Activated CD8-positive, alpha-beta memory T cell treated with anti-CD3 and anti-CD28 coated beads, Interleukin-2, amount 50 U/mL, for 48 hours (primary cell): ENCODE results near the gene NEK5.

ENCODE experiments used
- DNase-seq: peaks from one replicate; pipeline ENCODE4 v3.0.0-alpha.2; 2020

Gene NEK5

GRCh38 chr13:52009946-52010345 is 118.9 kb downstream of the NEK5 start:
- no peak for DNase-seq

- DNase-seq = no peak
Measured at GRCh38 chr13:52006523-52007245, 122.2 kb downstream of the NEK5 start.

- DNase-seq = no peak
Measured at GRCh38 chr13:52005841-52006522, 122.9 kb downstream of the NEK5 start.

DNA sequence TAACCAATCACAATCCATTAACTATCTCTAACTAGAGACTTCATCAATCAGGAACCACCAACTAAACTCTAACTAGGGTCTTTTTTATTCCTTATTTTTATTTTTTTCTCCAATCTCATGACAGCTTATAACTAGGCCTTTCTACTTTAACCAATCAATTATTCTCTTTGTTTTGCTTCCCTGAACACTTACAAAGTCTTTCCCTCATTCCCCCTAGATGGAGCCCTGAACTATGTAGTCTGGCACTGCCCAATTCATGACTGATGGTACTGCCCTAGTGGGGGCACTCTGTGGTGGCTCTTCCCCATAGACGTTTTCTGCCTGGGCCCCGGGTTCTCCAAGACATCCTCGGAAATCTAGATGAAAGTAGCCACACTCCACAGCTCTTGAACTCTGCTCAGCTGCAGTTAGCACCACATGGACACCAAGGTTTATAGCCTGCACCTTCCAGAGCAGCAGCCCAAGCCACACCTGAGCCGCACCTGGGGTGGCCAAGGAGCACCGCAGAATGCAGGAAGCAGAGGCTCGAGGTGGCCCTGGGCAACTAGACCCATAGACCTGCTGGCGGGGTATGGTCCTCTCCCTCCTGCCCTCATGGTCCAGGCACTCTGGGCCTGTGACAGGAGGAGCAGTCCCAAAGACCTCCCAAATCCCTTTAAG is 124.2 kb downstream of the NEK5 start:
- no peak for DNase-seq

DNA sequence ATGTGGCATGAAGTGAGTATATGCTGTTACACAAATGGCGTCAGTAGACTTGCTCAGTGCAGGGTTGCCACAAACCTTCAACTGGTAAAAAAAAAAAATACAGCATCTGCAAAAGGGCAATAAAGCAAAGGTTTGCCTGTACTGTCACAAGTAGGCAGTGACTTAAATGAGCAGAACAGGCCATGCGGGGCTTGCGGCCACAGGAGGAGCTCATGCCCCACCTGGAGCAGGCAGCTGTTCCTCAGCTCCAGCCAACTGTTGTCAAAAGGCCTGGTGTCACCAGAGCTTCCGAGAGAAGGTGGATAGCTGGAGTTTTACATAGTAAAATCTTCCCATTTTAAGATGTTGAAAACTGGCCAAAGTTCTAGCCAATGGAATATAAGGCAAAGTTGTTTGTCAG is 125.3 kb downstream of the NEK5 start:
- DNase-seq = no peak

DNA sequence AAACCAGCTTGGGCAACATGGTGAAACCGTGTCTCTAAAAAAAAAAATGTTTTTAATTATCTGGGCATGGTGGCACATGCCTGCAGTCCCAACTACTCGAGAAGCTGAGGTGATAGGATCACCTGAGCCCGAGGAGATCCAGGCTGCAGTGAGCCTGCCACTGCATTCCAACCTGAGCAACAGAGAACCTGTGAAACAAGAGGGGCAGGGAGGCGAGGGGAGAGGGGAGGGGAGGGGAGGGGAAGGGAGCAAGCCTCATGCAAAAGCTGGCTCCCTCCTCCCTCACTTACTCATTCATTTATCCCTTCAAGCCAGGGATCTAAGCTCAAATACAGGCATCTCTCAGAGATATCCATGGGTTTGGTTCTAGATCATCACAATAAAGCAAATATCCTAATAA is 126.5 kb downstream of the NEK5 start:
- DNase-seq = no peak

DNA sequence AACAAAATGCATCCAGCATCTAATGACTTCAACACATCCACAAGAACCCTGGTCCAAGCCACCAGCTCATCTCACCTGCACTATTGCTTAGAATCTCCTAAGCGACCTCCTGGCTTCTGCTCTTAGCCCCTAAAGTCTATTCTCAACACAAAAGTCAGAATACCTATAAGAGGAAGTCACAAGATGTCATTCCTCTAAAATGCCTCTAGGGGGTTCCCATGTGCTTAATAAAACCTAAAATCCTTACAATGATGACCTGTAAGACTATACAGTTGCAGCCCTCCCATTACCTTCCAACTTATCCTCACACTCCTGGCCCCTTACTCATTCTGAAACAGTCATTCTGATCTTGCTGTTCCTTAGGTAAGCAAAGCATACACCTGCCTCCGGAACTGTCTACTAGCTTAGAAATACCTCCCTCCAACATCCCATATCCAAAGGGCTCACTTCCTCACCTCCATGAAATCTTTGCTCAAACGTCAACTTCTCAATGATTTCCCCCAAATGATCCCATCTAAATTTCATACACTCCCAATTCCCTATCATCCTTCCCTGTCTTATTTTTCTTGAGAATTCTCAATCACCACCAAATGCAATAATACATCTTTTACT is 127.6 kb downstream of the NEK5 start:
- DNase-seq = no peak

- DNase-seq = no peak
Measured at GRCh38 chr13:51999921-52000320, 129.0 kb downstream of the NEK5 start.

- no peak for DNase-seq
Measured at GRCh38 chr13:51999510-51999911, 129.4 kb downstream of the NEK5 start.

DNA sequence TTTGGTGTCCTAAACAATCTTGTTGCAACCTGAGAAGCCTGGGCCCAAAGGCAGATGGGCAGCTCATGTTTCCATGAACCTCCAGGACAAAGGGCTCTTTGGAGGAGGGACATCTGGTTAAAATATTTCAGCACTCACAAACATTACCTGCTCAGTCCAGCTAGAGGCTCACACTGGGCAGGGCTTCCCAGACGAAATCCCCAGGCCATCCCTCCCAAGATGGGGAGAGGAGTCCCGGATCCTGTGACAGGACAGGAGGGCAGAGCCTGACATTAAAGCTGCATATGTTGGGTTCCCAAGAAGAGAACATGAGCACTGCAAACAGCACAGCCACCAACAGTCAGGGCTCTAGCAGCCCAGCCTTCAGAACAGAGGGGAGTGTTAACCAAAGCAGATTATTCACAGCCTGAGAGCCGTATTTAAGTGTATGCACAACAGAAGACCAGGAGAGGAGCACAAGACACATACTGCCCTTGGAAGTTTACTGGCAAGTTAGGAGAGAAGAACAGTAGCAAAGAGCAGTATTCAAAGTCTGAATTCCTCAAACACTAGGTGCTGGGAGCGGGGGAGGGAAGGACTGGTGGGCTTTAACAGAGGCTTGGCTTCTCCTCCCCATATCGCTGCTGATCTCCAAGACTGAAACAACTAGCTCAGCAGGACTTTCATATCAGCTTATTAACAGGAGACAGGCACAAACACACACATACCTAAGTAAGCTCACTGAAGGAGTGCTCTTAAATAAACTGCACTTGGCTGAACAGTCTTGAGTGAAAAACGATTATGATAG is 130.0 kb downstream of the NEK5 start:
- DNase-seq = no peak

DNA sequence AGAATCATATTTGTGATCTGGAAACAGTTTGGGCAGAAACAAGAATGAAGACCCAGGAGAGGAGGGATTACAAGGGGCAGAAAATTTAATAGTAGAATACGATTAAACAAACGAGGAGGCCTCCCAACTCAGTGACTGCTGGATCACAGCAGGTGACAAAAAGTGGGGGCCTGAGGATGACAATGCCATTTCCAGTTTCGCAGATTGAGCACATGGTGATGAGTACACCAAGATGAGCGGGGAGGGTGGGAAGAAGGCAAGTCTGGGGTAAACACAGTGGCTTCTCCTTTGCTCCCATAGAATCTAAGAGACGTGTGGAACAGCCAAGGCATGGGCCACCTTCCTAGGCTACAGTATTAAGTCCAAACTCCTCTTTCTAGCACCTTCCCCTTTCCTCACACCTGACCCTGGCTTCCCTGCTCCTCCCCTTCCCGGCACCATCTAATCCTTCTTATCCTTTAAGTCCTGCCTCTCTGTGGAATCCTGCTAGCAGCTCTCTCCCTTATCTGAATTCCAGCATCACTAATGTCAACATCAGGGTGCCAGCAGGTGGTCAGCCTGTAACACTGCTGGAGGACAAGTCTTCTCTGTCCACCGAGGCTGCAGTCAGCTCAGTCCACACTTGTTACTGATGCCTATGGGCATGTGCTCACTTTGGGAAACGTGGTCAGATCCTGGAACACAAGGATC is 131.1 kb downstream of the NEK5 start:
- no peak for DNase-seq

DNA sequence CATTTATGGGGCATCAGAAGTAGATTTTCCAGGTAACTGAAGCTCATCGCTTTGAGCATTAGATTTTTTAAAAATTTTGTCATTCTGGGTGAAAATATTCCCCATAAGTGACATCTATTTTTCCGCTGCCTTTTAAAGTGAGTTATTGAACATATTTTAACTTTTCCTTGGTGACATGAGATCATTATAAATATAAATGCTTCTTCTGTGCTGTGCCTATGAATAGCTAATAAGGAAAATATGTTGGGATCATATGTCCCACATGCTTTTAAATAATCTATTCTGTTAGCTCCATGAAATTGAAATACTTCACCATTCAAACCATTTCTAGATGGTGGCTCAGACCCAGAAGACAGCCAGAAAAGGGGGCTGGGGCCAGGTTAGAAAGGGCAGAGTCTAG is 131.7 kb downstream of the NEK5 start:
- no peak for DNase-seq

GRCh38 chr13:51996641-51997040 is 132.2 kb downstream of the NEK5 start:
- no peak for DNase-seq

GRCh38 chr13:51995677-51996551 is 133.0 kb downstream of the NEK5 start:
- DNase-seq = no peak

DNA sequence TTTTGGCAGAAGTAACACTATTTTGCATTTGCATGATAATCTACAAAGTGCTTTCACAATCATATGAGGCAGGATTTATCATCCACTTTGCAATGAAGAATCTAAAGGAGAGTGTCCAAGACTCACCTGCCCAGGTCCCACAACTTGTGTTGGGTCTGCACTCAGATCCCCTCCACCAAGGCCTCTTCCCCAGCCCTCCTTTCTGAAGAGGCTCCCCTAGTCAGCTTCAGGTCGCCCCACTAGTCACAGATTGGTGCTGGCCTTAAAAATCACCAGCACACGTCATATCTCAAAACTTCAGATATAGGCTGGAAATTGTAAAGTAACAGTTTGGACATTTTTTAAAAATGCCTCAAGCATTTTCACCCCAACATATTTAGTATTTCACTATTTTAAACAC is 135.2 kb downstream of the NEK5 start:
- DNase-seq = no peak

GRCh38 chr13:51988988-51989618 is 139.8 kb downstream of the NEK5 start:
- no peak for DNase-seq
